SK-N-MC (cell line): ENCODE data around the gene RUVBL2.
"Not testable (repeated sequence)": the region's sequence is repeated elsewhere in the genome, so short reads cannot be mapped to it uniquely, and the experiment has no call there.

Experiments used
- DNase-seq: peaks from one replicate; pipeline ENCODE4 v3.0.0-alpha.2; 2011; ENCODE audit warnings: low read depth, low spot score
- H3K27ac ChIP-seq: fragments of 200-600 bp; sonication (generic); 2 replicates; pipeline ENCODE4 v1.5.1; 2016; ENCODE audit warnings: mixed run types
- H3K36me3 ChIP-seq: fragments of 200-600 bp; sonication (generic); 2 replicates; pipeline ENCODE4 v1.6.1; 2017; ENCODE audit warnings: antibody characterized with exemption, low read length, mixed read lengths; ENCODE audit not compliant: insufficient read depth
- H3K4me3 ChIP-seq: fragments of 200-600 bp; sonication (generic); 2 replicates; pipeline ENCODE4 v1.5.1; 2016
- H3K9ac ChIP-seq: fragments of 200-600 bp; sonication (generic); 2 replicates; pipeline ENCODE4 v1.8.0; 2017; ENCODE audit warnings: mixed run types, mixed read lengths; ENCODE audit not compliant: insufficient read length
- H3K9me3 ChIP-seq: fragments of 200-600 bp; sonication (generic); 2 replicates; pipeline ENCODE4 v1.6.1; 2017; ENCODE audit warnings: low read depth, mild to moderate bottlenecking, antibody characterized with exemption, low read length, moderate library complexity, mixed read lengths
- EZH2 ChIP-seq: fragments of 200-600 bp; sonication (generic); IDR thresholded peaks from one replicate; pipeline ENCODE4 v1.6.1; 2017; ENCODE audit warnings: antibody characterized with exemption
- FOXP2 ChIP-seq: optimal IDR thresholded peaks from 2 replicates; pipeline ENCODE3; 2011; ENCODE audit warnings: mild to moderate bottlenecking, moderate library complexity; ENCODE audit not compliant: insufficient read depth; ENCODE audit errors: extremely low read length, control extremely low read depth
- POLR2AphosphoS5 ChIP-seq: IDR thresholded peaks from 2 replicates; pipeline ENCODE4 v1.6.1; 2012; ENCODE audit warnings: mild to moderate bottlenecking, low read depth, low read length, borderline replicate concordance

RUVBL2 gene

DNA sequence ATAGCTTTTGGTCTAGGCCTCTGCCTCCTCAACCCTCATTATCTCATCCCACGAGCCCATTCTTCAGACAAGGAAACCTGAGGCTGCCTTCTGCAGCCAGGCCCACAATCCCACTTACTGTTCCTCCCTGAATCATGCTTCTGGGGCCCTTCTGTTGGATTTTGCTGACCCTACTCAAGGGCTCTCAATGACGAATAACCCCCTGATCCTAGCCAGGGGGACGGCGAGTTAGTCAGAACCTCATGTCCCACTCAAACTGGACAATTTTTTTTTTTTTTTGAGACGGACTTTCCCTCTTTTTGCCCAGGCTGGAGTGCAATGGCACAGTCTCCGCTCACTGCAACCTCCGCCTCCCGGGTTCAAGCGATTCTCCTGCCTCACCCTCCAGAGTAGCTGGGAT is 28.4 kb downstream of the RUVBL2 start:
- H3K4me3 ChIP-seq, result no peak overlapping the region
- no peak for TF ChIP-seq EZH2
- TF ChIP-seq POLR2AphosphoS5, result no peak
- TF ChIP-seq FOXP2, result no peak

DNA sequence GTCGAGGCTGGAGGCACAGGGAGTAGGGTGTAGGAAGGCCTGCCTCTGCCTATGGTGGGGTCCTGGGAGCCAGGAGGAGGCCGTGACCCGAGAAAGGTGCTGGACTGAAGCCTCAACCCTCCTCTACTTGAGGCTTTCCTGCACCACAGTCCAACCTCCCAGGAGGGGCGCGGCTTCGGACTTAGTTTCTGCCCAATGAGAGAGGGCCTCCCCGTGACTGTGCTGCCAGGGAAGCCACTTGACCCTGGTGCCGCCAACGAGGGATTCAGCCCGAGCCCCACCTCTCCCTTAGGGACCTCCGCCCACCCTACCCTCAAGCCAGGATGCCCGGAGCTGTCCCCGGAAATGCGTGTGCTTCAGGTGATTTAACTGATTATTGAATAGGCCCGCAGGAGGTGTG is 30.5 kb downstream of the RUVBL2 start, which contains the start of gene CGB3:
Gene CGB3 (minus strand): TSS at position 101 of the 400 bp plus-strand sequence. CDS start 362 bp downstream, outside the sequence.
- not testable (repeated sequence) for DNase-seq, H3K4me3 ChIP-seq, H3K27ac ChIP-seq, H3K36me3 ChIP-seq, H3K9ac ChIP-seq, H3K9me3 ChIP-seq

More for the DNA sequence above, 28.4 kb downstream of the RUVBL2 start:
- Histone ChIP-seq H3K9me3 (no peaks in the 10 kb centered on the region), H3K27ac (no peak overlapping the region), H3K9ac (no peak overlapping the region), H3K36me3 (no peaks in the 10 kb centered on the region)
- no peak for DNase-seq

DNA sequence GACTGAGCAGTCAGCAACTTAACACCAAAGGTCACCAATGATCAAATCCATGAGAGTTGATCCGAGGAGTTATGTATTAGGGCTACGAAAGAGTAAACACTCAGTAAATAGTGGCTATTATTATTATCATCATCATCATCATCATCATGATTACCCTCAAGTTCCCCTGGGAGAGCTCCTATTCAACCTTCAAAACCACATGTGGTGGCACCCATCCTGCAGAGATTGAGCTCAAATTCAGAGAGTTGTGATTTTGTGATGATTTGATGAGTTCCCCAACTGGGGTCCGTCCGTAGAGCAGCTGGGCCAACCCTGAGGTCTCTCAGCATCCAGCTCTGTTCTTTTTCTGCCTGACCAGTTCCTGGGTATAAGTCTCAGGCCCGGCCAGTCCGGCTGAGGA is 31.4 kb downstream of the RUVBL2 start:
- H3K9me3 ChIP-seq, H3K36me3 ChIP-seq, DNase-seq, H3K9ac ChIP-seq, H3K27ac ChIP-seq, H3K4me3 ChIP-seq: not testable (repeated sequence)

DNA sequence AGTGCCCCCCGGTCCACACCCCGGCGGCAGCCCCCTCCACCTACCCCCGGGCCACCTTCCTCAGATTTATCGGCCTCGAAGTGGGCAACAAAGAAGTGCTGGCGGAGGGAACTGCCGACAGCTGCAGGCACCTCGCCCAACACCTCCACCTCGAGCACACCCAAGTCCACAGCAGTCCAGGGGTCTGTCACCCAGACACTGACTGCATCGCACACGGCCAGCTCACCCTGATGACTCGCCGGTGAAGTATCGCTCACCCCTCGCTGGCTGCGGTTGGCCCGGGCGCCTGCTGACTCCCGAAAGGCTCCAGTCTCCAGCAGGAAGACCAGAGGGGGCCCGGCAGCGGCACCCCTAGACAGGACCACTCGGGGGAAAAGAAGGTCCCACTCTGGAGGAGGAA is 31.9 kb downstream of the RUVBL2 start:
- H3K4me3 ChIP-seq, H3K9ac ChIP-seq, H3K9me3 ChIP-seq, H3K27ac ChIP-seq, H3K36me3 ChIP-seq, DNase-seq: not testable (repeated sequence)

DNA sequence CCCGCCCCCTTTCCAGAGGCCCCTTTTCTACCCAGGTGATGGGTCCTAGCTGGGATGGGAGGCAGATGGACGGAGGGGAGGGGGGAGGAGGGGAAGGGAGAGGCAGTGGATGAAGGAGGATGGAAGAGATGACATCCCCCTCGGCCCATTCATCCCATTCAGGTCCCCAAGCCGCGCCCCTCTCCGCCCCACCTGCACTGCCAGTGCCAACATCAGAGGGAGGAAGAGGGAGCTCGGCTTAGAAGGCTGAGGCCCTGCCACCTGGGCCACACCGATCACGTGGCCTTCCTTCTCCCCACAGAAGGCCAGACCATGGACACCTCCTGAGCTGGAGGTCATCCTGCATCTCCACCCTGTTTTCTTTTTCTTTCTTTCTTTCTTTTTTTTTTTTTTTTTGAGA is 35.0 kb downstream of the RUVBL2 start:
- H3K4me3 ChIP-seq, H3K36me3 ChIP-seq, DNase-seq, H3K9me3 ChIP-seq, H3K27ac ChIP-seq, H3K9ac ChIP-seq: not testable (repeated sequence)

DNA sequence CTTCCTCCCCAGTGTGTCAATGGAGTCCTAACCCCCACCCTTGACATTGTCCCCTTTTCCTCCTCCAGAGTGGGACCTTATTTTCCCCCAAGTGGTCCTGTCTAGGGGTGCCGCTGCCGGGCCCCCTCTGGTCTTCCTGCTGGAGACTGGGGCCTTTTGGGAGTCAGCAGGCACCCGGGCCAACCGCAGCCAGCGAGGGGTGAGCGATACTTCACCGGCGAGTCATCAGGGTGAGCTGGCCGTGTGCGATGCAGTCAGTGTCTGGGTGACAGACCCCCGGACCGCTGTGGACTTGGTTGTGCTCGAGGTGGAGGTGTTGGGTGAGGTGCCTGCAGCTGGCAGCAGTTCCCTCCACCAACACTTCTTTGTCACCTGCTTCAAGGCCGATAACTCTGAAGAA is 36.1 kb downstream of the RUVBL2 start:
- H3K9me3 ChIP-seq, H3K36me3 ChIP-seq, H3K27ac ChIP-seq, DNase-seq, H3K9ac ChIP-seq, H3K4me3 ChIP-seq: not testable (repeated sequence)

DNA sequence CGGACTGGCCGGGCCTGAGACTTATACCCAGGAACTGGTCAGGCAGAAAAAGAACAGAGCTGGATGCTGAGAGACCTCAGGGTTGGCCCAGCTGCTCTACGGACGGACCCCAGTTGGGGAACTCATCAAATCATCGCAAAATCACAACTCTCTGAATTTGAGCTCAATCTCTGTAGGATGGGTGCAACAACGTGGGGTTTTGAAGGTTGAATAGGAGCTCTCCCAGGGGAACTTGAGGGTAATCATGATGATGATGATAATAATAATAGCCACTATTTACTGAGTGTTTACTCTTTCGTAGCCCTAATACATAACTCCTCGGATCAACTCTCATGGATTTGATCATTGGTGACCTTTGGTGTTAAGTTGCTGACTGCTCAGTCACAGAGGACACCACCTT is 36.6 kb downstream of the RUVBL2 start:
- not testable (repeated sequence) for H3K9me3 ChIP-seq, DNase-seq, H3K36me3 ChIP-seq, H3K9ac ChIP-seq, H3K27ac ChIP-seq, H3K4me3 ChIP-seq

DNA sequence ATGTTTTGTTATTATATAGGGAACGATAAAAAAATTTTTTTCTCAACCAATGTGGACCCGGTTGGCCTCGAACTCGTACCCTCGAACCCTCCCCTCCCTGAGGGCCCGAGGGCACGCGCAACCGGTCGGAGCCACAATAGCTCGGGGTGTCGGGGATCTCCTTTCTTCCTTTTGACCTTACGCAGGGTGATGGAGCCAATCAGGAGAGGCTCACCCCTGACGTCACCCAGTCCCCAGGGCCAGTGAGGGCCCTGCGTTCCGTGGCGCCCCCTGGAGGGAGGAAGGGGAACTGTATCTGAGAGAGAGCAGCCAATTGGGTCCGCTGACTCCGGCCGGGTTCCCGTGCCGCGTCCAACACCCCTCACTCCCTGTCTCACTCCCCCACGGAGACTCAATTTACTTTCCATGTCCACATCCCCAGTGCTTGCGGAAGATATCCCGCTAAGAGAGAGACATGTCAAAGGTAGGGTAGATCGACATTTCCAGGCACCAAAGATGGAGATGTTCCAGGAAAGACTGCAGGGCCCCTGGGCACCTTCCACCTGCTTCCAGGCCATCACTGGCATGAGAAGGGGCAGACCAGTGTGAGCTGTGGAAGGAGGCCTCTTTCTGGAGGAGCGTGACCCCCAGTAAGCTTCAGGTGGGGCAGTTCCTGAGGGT is 38.1 kb downstream of the RUVBL2 start, which contains the start of gene CGB2:
Gene CGB2 (plus strand): TSS at position 249 of the 660 bp plus-strand sequence. CDS start 206 bp downstream, at position 455.
- not testable (repeated sequence) for H3K9me3 ChIP-seq, H3K9ac ChIP-seq, H3K36me3 ChIP-seq, DNase-seq, H3K4me3 ChIP-seq, H3K27ac ChIP-seq

DNA sequence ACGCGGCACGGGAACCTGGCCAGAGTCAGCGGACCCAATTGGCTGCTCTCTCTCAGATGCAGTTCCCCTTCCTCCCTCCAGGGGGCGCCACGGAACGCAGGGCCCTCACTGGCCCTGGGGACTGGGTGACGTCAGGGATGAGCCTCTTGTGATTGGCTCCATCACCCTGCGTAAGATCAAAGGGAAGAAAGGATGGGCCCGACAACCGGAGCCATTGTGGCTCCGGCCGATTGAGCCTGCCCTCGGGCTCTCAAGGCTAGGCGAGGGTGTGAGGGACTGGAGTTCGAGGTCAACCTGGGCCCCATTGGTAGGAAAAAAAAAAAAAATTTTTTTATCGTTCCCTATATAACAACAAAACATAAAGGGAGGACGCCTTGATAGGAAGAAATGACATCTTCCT is 43.1 kb downstream of the RUVBL2 start, which contains the start of gene CGB1:
Gene CGB1 (minus strand): TSS at position 81 of the 400 bp plus-strand sequence. CDS start 184 bp downstream, outside the sequence.
- H3K36me3 ChIP-seq, DNase-seq, H3K9me3 ChIP-seq, H3K4me3 ChIP-seq, H3K27ac ChIP-seq, H3K9ac ChIP-seq: not testable (repeated sequence)

DNA sequence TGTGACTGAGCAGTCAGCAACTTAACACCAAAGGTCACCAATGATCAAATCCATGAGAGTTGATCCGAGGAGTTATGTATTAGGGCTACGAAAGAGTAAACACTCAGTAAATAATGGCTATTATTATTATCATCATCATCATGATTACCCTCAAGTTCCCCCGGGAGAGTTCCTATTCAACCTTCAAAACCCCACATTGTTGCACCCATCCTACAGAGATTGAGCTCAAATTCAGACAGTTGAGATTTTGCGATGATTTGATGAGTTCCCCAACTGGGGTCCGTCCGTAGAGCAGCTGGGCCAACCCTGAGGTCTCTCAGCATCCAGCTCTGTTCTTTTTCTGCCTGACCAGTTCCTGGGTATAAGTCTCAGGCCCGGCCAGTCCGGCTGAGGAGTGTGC is 44.4 kb downstream of the RUVBL2 start:
- H3K9me3 ChIP-seq, H3K36me3 ChIP-seq, H3K9ac ChIP-seq, H3K4me3 ChIP-seq, DNase-seq, H3K27ac ChIP-seq: not testable (repeated sequence)

DNA sequence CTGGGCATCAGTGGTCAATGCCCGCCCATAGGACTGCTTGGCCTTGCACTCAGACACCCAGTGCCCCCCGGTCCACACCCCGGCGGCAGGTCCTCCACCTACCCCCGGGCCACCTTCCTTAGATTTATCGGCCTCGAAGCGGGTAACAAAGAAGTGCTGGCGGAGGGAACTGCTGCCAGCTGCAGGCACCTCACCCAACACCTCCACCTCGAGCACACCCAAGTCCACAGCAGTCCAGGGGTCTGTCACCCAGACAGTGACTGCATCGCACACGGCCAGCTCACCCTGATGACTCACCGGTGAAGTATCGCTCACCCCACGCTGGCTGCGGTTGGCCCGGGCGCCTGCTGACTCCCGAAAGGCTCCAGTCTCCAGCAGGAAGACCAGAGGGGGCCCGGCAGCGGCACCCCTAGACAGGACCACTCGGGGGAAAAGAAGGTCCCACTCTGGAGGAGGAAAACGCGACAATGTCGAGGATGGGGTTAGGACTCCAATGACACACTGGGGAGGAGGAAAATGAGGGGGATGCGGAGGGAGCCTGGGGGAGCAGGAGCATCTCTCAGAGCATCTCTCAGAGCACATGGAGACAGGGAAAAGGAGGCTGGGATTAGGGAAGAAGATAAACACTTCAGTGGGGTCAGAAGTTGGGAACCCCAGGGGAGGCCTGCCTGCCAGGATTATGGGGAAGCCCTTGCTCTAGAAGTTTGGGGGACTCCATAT is 45.0 kb downstream of the RUVBL2 start:
- H3K36me3 ChIP-seq, H3K9me3 ChIP-seq, H3K4me3 ChIP-seq, DNase-seq, H3K9ac ChIP-seq, H3K27ac ChIP-seq: not testable (repeated sequence)

DNA sequence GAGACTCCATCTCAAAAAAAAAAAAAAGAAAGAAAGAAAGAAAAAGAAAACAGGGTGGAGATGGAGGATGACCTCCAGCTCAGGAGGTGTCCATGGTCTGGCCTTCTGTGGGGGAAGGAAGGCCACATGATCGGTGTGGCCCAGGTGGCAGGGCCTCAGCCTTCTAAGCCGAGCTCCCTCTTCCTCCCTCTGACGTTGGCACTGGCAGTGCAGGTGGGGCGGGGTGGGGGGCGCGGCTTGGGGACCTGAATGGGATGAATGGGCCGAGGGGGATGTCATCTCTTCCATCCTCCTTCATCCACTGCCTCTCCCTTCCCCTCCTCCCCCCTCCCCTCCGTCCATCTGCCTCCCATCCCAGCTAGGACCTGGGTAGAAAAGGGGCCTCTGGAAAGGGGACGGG is 46.0 kb downstream of the RUVBL2 start:
- not testable (repeated sequence) for H3K4me3 ChIP-seq, H3K36me3 ChIP-seq

More for the DNA sequence above, 46.0 kb downstream of the RUVBL2 start:
- H3K27ac ChIP-seq, H3K9me3 ChIP-seq, DNase-seq, H3K9ac ChIP-seq: not testable (repeated sequence)
